Measurements from ENCODE around the gene HSBP1. TPM values are rescaled to one million over a fixed set of nuclear protein-coding genes. Genes with fewer than 3 reads are reported as not detected.

HSBP1 gene
- total RNA-seq, 1 donor from 2014 or later = 115 TPM

DNA sequence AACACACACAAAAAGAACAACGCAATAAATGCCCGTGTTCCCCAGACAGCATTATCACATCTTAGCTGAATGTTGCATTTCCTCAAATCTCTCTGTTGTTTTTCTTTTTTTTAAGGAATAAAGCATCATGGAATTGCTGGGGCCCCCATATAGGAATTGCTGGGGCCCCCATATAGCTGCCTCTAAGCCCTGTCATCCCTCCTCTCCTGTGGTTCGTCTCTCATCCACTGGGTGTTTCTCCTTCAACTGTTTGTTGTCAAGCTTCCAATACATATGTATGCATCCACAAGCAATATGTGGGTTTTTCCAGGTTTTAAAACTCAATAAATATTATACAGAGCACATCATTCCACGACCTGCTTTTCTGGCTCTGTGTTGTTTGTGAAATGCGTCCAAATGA lies 43.2 kb downstream of the HSBP1 start:
- DNase-seq (ENCODE audit: low spot score) = no peak
- Mint-ChIP-seq H3K27me3 (ENCODE audit: insufficient read depth) (peaks cover 4% of the 10 kb centered on the region), H3K4me1 (ENCODE audit: low read depth) (no peaks in the 10 kb centered on the region), H3K4me3 (no peak overlapping the region), H3K27ac (no peak overlapping the region), H3K9me3 (no peaks in the 10 kb centered on the region), H3K36me3 (ENCODE audit: low read depth) (no peaks in the 10 kb centered on the region)
- intact Hi-C loops (cut with micrococcal nuclease) = no loop called here

DNA sequence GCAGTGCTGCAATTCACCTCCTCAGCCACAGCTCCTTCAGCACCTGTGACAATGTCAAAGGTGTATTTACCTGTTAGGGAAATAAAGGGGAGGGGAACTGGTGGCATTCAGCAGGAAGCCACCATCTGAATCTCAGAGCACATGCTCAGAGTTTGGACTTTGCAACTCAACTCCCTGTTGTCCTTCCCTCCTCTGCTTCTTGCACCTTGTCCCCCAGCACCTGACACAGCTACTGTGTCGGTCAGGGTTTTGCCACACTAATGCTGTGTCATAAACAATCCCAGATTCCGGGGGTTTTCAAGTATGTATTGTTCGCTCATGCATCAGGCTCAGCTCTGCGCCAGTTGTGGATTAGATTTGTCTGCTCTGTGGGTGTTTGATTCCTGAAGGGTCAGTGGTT lies 43.7 kb downstream of the HSBP1 start:
- Mint-ChIP-seq H3K36me3 (ENCODE audit: low read depth) (no peaks in the 10 kb centered on the region), H3K27me3 (ENCODE audit: insufficient read depth) (peaks cover 4% of the 10 kb centered on the region), H3K4me1 (ENCODE audit: low read depth) (no peaks in the 10 kb centered on the region), H3K9me3 (no peaks in the 10 kb centered on the region), H3K27ac (no peak overlapping the region), H3K4me3 (no peak overlapping the region)
- intact Hi-C loops (cut with micrococcal nuclease) = no loop called here
- no peak for DNase-seq (ENCODE audit: low spot score)

DNA sequence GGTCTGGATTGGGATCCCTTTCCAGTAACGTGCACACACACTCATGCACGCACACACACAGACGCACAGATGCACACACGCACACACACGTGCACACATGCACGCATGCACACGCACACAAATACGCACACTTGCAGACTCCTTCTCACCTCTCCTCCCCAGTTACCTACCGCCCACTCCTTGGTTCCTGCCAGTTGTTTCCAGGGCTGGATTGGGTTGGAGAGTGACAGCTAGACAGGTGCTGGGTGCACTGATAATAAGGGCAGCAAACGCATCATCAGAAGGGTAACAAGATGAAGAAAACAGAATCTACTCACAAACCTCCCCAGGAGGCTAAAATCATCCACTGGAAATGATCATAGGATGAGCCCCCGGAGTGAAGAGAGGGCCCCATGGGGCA lies 45.0 kb downstream of the HSBP1 start:
- no peak for DNase-seq (ENCODE audit: low spot score)
- no peak overlapping the region for H3K4me3 Mint-ChIP-seq
- no peaks in the 10 kb centered on the region for H3K4me1 Mint-ChIP-seq (ENCODE audit: low read depth)
- no peaks in the 10 kb centered on the region for H3K36me3 Mint-ChIP-seq (ENCODE audit: low read depth)
- intact Hi-C loops (cut with micrococcal nuclease) = no loop called here
- H3K27ac Mint-ChIP-seq = no peak overlapping the region
- H3K9me3 Mint-ChIP-seq = no peaks in the 10 kb centered on the region
- peaks cover 3% of the 10 kb centered on the region for H3K27me3 Mint-ChIP-seq (ENCODE audit: insufficient read depth)

DNA sequence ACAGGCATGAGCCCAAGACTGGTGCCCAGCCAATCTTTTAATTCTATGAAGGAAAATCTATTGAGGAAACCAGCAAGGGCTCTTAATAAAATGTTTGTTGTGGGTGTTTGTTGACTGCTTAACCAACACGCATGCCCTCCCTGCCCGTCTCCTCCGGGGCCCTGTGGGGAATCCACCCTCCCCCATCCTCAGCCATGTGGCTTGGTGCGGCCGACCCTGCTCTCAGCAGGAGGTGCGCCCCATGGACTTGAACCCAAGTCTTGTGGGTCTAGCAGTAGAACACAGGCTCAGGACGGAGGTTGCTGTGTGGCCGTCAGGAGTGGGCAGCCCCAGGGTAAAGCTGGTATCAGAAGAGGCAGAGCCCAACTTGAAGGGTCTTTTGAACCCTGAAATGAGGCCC lies 46.1 kb downstream of the HSBP1 start:
- Mint-ChIP-seq H3K27ac (no peak overlapping the region), H3K27me3 (ENCODE audit: insufficient read depth) (peaks cover 2% of the 10 kb centered on the region), H3K4me3 (no peak overlapping the region), H3K36me3 (ENCODE audit: low read depth) (no peaks in the 10 kb centered on the region), H3K4me1 (ENCODE audit: low read depth) (no peaks in the 10 kb centered on the region), H3K9me3 (no peaks in the 10 kb centered on the region)
- intact Hi-C loops (cut with micrococcal nuclease) = no loop called here
- no peak for DNase-seq (ENCODE audit: low spot score)

DNA sequence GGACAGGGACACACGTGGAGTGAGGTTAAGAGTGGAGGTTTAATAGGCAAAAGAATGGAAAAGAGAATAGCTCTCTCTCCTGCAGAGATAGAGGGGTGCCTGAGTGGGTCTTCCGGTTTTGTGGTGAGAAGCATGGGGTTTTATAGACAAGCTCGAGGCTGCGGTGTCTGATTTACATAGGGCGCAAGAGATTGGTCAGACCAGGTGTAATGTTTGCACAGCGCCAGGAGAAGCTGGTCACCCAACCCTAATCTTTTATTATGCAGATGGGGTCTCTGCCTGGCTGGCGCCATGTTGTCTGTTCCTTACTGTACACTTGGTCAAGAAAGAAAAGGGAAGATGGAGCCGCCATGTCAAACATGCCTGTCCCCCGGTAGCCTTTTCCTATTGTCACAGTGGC lies 46.6 kb downstream of the HSBP1 start:
- DNase-seq (ENCODE audit: low spot score) = no peak
- H3K9me3 Mint-ChIP-seq = no peaks in the 10 kb centered on the region
- H3K4me3 Mint-ChIP-seq = no peak overlapping the region
- H3K27ac Mint-ChIP-seq = no peak overlapping the region
- no peaks in the 10 kb centered on the region for H3K36me3 Mint-ChIP-seq (ENCODE audit: low read depth)
- intact Hi-C loops (cut with micrococcal nuclease) = no loop called here
- H3K4me1 Mint-ChIP-seq (ENCODE audit: low read depth) = no peaks in the 10 kb centered on the region
- H3K27me3 Mint-ChIP-seq (ENCODE audit: insufficient read depth) = peaks cover 2% of the 10 kb centered on the region

DNA sequence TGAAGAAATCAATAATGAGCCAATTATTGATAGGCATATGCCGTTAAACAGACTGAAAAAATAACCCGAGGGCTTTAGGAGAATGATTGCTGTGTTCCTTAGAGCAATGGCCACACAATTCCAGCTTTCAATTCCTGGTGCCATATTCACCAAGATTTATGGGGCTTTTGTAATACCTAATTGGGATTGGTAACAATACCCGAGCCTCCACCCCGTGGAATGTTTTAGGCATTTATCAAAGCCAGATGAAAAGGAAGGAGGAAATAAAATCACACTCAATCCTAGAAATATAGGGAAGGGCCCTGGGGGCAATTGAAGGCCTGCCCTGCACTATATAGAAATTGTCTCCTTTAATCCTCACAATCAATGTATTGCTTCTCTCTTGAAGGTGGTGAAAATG lies 49.0 kb downstream of the HSBP1 start:
- intact Hi-C loops (cut with micrococcal nuclease) = no loop called here
- Mint-ChIP-seq H3K27me3 (ENCODE audit: insufficient read depth) (no peaks in the 10 kb centered on the region), H3K27ac (no peak overlapping the region), H3K4me3 (no peak overlapping the region), H3K9me3 (no peaks in the 10 kb centered on the region), H3K36me3 (ENCODE audit: low read depth) (no peaks in the 10 kb centered on the region), H3K4me1 (ENCODE audit: low read depth) (no peaks in the 10 kb centered on the region)
- no peak for DNase-seq (ENCODE audit: low spot score)

DNA sequence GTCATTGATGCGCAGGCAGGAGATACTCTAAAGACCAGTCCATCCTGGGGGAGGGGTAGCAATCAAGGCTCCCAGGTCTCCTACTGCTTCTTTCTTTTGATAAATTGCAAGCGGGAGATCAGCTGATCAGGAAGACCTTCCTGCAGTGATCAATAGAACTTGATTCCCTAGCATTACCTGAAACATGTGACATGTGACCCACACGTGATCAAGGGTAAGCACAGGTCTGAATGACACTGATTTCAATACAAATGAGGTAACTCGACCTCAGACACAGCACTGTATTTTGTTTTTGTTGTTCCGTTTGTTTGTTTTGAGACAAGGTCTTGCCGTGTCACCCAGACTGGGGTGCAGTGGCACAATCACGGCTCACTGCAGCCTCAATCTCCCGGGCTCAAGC lies 51.5 kb downstream of the HSBP1 start:
- H3K36me3 Mint-ChIP-seq (ENCODE audit: low read depth) = no peaks in the 10 kb centered on the region
- no peak overlapping the region for H3K27ac Mint-ChIP-seq
- H3K4me3 Mint-ChIP-seq = no peak overlapping the region
- no peak for DNase-seq (ENCODE audit: low spot score)
- H3K9me3 Mint-ChIP-seq = no peaks in the 10 kb centered on the region
- no peaks in the 10 kb centered on the region for H3K4me1 Mint-ChIP-seq (ENCODE audit: low read depth)
- H3K27me3 Mint-ChIP-seq (ENCODE audit: insufficient read depth) = peaks cover 2% of the 10 kb centered on the region
- intact Hi-C loops (cut with micrococcal nuclease) = no loop called here

DNA sequence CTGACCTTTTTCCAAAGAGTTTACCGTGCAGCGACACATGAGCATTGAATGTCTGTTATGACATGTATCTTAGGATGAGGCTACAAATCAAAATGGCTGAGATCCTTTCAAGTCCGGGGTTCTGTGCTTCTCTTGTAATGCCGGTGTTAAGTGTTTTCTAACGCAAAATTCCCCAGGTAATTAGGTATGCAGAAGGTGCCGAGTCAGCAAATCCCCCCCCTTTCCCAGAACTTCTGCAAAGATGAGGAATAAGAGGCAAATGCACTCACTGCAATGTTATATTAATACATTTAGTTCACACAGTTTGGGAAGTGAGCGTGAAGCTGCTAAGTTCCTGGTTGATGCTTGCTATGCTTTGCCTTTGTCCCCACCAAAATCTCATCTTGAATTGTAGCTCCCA lies 54.9 kb downstream of the HSBP1 start:
- Mint-ChIP-seq H3K4me1 (ENCODE audit: low read depth) (no peaks in the 10 kb centered on the region), H3K27ac (no peak overlapping the region), H3K27me3 (ENCODE audit: insufficient read depth) (peaks cover 5% of the 10 kb centered on the region), H3K9me3 (no peaks in the 10 kb centered on the region), H3K36me3 (ENCODE audit: low read depth) (no peaks in the 10 kb centered on the region), H3K4me3 (no peak overlapping the region)
- intact Hi-C loops (cut with micrococcal nuclease) = no loop called here
- no peak for DNase-seq (ENCODE audit: low spot score)

DNA sequence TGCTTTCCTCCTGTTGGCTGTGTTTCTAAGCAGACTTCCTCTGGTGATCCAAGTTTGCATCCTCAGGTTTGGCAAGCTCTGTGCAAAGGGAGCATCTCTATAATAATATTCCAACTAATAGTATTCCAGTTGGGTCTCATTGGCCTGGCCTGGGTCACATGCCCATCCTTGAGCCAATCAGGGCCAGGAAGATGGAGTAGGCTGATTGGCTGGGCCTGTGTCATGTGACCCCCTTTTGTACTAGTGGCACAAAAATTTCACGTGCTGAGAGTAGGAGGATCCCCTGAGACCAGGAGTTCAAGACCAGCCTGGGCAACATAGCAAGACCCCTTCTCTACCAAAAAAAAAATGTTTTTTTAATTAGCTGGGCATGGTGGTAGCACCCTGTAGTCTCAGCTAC lies 55.9 kb downstream of the HSBP1 start:
- Mint-ChIP-seq H3K9me3 (no peaks in the 10 kb centered on the region), H3K27ac (no peak overlapping the region), H3K4me1 (ENCODE audit: low read depth) (no peaks in the 10 kb centered on the region), H3K36me3 (ENCODE audit: low read depth) (no peaks in the 10 kb centered on the region), H3K27me3 (ENCODE audit: insufficient read depth) (peaks cover 5% of the 10 kb centered on the region), H3K4me3 (no peak overlapping the region)
- no peak for DNase-seq (ENCODE audit: low spot score)
- intact Hi-C loops (cut with micrococcal nuclease) = no loop called here

Other genes starting within 250 kb of the HSBP1 start
- gene MLYCD, start 91.1 kb downstream of the HSBP1 start, total RNA-seq = 5.0 and 6.1 TPM in 2 replicates
- gene OSGIN1, start 145.3 kb downstream of the HSBP1 start, total RNA-seq = 1.2 and 2.2 TPM in 2 replicates
- gene NECAB2, start 160.3 kb downstream of the HSBP1 start, total RNA-seq = not detected in 2 replicates
- not detected in 2 replicates for gene SLC38A8, start 234.8 kb downstream of the HSBP1 start, total RNA-seq

Data from activated T-helper 1 cell treated with anti-CD3 and anti-CD28 coated beads, Interleukin-12 subunit alpha, Interleukin-12 subunit beta, Interleukin-2, Interleukin-4 antibody, amounts not matched to agents 30 ng/mL and 10 ng/mL and 1 ng/mL, durations not matched to agents 14 hours and 24 hours and 36 hours (primary cell).